Measurements from ENCODE around the gene TXNDC8. TPM values are rescaled to one million over a fixed set of nuclear protein-coding genes. Genes with fewer than 3 reads are reported as not detected.

Gene TXNDC8
- total RNA-seq, 1 donor = not detected

DNA sequence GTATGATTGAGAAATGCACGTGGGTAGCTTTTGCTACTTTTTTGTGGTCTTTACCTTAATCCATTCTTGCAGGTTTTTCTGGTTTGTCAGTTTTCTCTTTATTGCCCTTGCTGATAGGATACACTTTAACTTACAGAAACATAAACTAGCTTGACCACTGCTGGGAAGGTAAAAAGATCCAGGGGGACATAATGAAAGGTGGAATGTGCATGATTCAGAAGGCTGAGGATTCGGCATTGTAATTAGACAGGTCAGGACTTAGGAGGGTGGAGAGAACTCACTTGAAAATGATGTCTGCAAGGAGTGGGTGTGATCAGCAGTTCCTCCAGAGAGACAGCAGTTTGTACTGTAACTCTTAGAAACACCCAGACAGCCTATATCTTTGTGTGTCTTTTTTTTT, 19.8 kb upstream of the TXNDC8 start:
- TF ChIP-seq, protein P1, sequence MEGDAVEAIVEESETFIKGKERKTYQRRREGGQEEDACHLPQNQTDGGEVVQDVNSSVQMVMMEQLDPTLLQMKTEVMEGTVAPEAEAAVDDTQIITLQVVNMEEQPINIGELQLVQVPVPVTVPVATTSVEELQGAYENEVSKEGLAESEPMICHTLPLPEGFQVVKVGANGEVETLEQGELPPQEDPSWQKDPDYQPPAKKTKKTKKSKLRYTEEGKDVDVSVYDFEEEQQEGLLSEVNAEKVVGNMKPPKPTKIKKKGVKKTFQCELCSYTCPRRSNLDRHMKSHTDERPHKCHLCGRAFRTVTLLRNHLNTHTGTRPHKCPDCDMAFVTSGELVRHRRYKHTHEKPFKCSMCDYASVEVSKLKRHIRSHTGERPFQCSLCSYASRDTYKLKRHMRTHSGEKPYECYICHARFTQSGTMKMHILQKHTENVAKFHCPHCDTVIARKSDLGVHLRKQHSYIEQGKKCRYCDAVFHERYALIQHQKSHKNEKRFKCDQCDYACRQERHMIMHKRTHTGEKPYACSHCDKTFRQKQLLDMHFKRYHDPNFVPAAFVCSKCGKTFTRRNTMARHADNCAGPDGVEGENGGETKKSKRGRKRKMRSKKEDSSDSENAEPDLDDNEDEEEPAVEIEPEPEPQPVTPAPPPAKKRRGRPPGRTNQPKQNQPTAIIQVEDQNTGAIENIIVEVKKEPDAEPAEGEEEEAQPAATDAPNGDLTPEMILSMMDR (IDR thresholded peaks at IDR 0.05; ENCODE audit: insufficient read depth, low read depth, low read length) = no peak
- no peak overlapping the region for H3K4me3 ChIP-seq (ENCODE audit: low read depth, low read length)
- DNase-seq (ENCODE audit: low read depth) = no peak

DNA sequence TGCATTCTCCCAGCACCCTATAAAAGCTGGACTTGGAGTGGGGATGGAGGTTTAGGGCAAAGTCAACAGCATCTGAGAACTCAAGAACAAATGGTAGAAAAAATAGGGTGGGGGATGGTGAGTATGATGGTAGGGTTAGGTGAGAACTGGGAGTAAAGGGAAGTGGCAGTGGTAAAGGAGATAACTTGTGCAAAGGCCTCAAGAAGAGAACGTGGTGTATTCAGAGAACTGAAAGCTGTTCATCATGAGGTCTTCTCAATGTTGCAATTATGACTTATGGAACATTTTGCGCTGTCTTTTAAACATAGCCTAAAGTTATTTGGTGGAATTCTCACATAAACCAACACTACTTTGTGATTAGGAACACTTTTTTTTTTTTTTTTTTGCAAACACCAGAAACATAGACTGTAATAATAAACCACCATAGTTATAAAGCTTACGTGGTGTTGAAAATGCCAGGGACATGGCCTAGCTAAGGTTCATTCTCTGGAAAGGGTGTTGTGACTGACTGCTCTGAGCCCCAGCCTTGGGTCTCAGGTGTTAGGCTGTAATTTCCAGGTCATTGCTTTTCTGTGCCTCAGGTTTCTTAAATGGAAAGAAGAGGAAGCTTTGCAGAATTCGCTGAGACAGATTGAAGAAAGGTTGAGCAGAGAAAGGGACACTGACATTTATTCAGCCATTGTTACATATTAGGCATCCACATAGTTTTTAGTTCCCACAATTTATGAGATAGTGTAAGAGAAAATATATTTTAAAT, 19.2 kb upstream of the TXNDC8 start:
- TF ChIP-seq, protein P1 (IDR thresholded peaks at IDR 0.05; ENCODE audit: insufficient read depth, low read depth, low read length) = no peak
- DNase-seq (ENCODE audit: low read depth) = no peak
- no peak overlapping the region for H3K4me3 ChIP-seq (ENCODE audit: low read depth, low read length)

DNA sequence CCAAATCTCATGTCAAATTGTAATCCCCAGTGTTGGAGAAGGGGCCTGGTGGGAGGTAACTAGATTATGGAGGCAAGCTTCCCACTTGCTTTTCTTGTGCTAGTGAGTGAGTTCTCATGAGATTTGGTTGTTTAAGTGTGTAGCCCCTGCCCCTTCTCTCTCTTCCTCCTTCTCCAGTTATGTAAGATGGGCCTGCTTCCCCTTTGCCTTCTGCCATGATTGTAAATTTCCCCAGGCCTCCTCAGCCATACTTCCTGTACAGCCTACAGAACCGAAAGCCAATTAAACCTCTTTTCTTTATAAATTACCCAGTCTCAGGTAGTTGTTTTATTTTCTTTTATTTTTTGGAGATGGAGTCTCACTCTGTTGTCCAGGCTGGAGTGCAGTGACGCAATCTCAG, 18.2 kb upstream of the TXNDC8 start:
- TF ChIP-seq, protein P1 (IDR thresholded peaks at IDR 0.05; ENCODE audit: insufficient read depth, low read depth, low read length) = no peak
- H3K4me3 ChIP-seq (ENCODE audit: low read depth, low read length) = no peak overlapping the region
- no peak for DNase-seq (ENCODE audit: low read depth)

DNA sequence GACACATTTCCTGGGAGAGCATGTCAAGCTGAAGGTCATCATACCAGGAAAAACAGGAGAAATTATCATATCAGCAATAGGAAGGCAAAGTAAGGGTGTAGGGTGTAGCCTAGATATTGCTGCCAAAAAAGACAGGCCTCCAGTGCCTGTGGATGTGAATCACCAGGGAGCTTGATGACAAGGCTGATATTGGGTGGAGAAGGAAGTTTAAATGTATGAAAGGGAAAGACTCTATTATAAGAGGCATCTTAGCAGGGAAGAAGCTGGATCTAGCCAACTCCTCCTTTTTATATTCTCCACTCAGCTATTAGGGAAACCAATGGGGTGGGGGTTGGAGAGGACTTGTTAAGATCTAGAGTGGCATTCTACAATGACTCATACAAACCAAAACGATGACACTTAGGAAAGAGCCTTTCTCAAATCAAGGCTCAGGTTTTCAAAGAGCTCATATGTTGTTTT, 13.4 kb upstream of the TXNDC8 start:
- H3K4me3 ChIP-seq (ENCODE audit: low read depth, low read length) = no peak overlapping the region
- DNase-seq (ENCODE audit: low read depth) = peak; percentile 70
- TF ChIP-seq, protein P1 (IDR thresholded peaks at IDR 0.05; ENCODE audit: insufficient read depth, low read depth, low read length) = no peak

DNA sequence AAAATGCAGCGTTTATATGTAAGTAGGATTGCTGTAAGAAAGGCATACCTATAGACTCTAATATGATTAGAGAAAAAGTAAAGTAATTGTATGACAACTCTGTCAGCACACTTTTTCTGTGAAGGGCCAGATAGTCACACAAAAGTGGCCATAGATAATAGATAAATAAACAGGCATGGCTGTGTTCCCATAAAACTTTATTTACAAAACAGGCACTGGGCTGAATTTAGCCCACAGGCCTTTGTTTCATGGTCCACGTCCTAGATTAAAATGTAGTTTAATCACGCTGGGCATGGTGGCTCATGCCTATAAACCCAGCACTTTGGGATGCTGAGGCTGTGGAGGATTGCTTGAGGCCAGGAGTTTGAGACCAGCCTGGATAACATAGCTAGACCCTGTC, 8.7 kb upstream of the TXNDC8 start:
- H3K4me3 ChIP-seq (ENCODE audit: low read depth, low read length) = no peak overlapping the region
- TF ChIP-seq, protein P1 (IDR thresholded peaks at IDR 0.05; ENCODE audit: insufficient read depth, low read depth, low read length) = no peak
- no peak for DNase-seq (ENCODE audit: low read depth)

DNA sequence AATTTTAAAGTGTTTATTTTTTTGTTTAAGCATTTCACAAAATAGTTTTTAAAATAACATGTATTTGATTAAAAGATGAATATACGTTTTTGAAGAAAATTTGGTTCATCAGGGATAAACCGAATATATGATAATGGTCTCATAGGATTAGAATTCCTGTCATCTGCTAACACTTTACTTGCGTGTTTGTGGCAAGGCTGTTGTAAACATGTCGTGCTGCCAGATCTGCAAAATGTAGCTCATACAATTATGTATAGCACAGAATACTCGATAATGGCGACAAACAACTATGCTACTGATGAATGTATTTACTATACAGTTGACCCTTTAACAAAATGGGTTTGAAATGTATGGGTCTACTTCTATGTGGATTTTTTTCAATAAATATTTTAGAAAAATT, 7.2 kb upstream of the TXNDC8 start:
- no peak for DNase-seq (ENCODE audit: low read depth)
- TF ChIP-seq, protein P1 (IDR thresholded peaks at IDR 0.05; ENCODE audit: insufficient read depth, low read depth, low read length) = no peak
- no peak overlapping the region for H3K4me3 ChIP-seq (ENCODE audit: low read depth, low read length)

DNA sequence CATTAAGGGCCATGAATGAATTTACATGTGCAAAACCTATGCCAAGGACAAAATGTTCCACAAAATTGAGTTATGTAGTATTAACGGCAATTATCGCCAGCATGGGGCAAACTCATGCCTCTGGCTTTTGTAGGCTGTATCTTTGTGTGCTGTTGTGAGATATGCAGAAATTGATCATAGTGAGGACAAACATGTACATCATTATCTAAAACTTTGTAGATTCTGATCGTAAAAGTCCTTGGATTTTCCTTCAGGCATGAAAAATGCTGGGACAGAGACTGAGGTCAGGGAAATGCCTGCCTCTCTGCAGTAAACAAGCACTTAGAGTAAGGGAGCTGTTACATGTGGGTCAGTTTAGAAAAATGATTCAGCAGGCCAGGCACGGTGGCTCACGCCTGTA, 5.9 kb upstream of the TXNDC8 start:
- H3K4me3 ChIP-seq (ENCODE audit: low read depth, low read length) = no peak overlapping the region
- DNase-seq (ENCODE audit: low read depth) = peak; percentile 34
- TF ChIP-seq, protein P1 (IDR thresholded peaks at IDR 0.05; ENCODE audit: insufficient read depth, low read depth, low read length) = no peak

All from fibroblast of villous mesenchyme (primary cell).